Colonic mucosa (tissue), 4 donors: ENCODE data around the gene PLEK. TPM values are rescaled to one million over a fixed set of nuclear protein-coding genes. Genes with fewer than 3 reads are reported as not detected.

Source experiments
- DNase-seq: peaks from one replicate; pipeline ENCODE4 v3.0.0-alpha.2; 2020
- H3K27ac ChIP-seq: fragments of 200-600 bp; one replicate; pipeline ENCODE4 v1.8.0; 2021
- H3K27me3 ChIP-seq: fragments of 200-600 bp; one replicate; pipeline ENCODE4 v1.8.0; 2021
- H3K36me3 ChIP-seq: fragments of 200-600 bp; one replicate; pipeline ENCODE4 v1.8.0; 2021
- H3K4me1 ChIP-seq: fragments of 200-600 bp; one replicate; pipeline ENCODE4 v1.8.0; 2021; ENCODE audit warnings: mild to moderate bottlenecking
- H3K4me3 ChIP-seq: fragments of 200-600 bp; one replicate; pipeline ENCODE4 v1.8.0; 2021
- H3K9ac ChIP-seq, 2 donors: one replicate each; pipeline ENCODE4 v1.7.0; 2013; ENCODE audit warnings: control low read depth in 2 of 2, low read depth in 2 of 2, low read length in 2 of 2
- H3K9me3 ChIP-seq: fragments of 200-600 bp; one replicate; pipeline ENCODE4 v1.8.0; 2021
- intact Hi-C: fragments of 100-400 bp; cut with DNase I; formaldehyde crosslinking; loops from one replicate; pipeline ENCODE4 v1.14.1; 2022
- total RNA-seq, 2 donors: library from RNA; stranded (reverse); fragmentation: NEBNext Ultra II Directional in 1 of 2; extraction: Animal tissue kit (Norgen Biotek cat#: 25700) in 1 of 2; gene quantifications; one replicate each; pipeline ENCODE4 v1.2.1, GENCODE V29; 2021
- TF ChIP-seq, protein P1 (sequence below): fragments of 200-600 bp; IDR thresholded peaks from one replicate; pipeline ENCODE4 v1.8.0; 2022; ENCODE audit warnings: antibody characterized with exemption, mild to moderate bottlenecking
- donor health status: healthy.
- donor health status: DM: no; HTN: no; CAD: no.
- donor health status: DM: no; HTN: no; CAD: no.

The PLEK gene
- total RNA-seq, 2 donors from 2014 or later, result 2.6 to 5.1 TPM

GRCh38 chr2:68356599-68357239 is 8.4 kb upstream of the PLEK start:
- H3K27me3 ChIP-seq, result no peaks in the 10 kb centered on the region
- DNase-seq, result no peak
- H3K4me1 ChIP-seq, result no peaks in the 10 kb centered on the region
- TF ChIP-seq, protein P1, sequence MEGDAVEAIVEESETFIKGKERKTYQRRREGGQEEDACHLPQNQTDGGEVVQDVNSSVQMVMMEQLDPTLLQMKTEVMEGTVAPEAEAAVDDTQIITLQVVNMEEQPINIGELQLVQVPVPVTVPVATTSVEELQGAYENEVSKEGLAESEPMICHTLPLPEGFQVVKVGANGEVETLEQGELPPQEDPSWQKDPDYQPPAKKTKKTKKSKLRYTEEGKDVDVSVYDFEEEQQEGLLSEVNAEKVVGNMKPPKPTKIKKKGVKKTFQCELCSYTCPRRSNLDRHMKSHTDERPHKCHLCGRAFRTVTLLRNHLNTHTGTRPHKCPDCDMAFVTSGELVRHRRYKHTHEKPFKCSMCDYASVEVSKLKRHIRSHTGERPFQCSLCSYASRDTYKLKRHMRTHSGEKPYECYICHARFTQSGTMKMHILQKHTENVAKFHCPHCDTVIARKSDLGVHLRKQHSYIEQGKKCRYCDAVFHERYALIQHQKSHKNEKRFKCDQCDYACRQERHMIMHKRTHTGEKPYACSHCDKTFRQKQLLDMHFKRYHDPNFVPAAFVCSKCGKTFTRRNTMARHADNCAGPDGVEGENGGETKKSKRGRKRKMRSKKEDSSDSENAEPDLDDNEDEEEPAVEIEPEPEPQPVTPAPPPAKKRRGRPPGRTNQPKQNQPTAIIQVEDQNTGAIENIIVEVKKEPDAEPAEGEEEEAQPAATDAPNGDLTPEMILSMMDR, result no peak
- H3K36me3 ChIP-seq, result no peaks in the 10 kb centered on the region
- no peak overlapping the region for H3K27ac ChIP-seq
- no peak overlapping the region for H3K9ac ChIP-seq
- no peak overlapping the region for H3K4me3 ChIP-seq
- no peaks in the 10 kb centered on the region for H3K9me3 ChIP-seq
- intact Hi-C loops, result no loop called here

GRCh38 chr2:68357605-68358337 is 7.3 kb upstream of the PLEK start:
- no peak for DNase-seq
- Histone ChIP-seq H3K4me1 (no peaks in the 10 kb centered on the region), H3K9ac (no peak overlapping the region), H3K4me3 (no peak overlapping the region), H3K36me3 (no peaks in the 10 kb centered on the region), H3K27me3 (no peaks in the 10 kb centered on the region), H3K9me3 (no peaks in the 10 kb centered on the region), H3K27ac (no peak overlapping the region)
- intact Hi-C loops, result no loop called here
- TF ChIP-seq, protein P1, result no peak

DNA sequence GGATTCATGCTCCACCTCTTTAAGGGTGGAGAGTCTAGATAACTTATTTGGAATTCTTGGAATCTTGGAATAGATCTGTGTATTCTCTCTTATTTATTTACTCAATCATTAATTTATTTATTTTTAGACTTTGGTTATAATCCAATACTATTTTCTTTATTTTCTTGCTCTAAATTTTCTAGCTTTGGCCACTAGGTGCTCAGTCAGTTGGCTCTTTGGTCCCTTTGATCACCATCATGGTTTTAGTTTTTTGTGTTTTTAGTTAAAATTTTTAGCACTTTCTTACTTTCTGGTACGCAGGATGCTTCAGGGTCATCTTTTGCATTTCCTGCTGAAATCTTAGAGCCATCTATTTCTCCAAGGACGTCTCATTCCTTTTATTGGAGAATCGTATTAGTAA is 5.2 kb upstream of the PLEK start:
- TF ChIP-seq, protein P1, result no peak
- H3K36me3 ChIP-seq, result no peaks in the 10 kb centered on the region
- no peaks in the 10 kb centered on the region for H3K4me1 ChIP-seq
- H3K27me3 ChIP-seq, result no peaks in the 10 kb centered on the region
- DNase-seq, result no peak
- H3K4me3 ChIP-seq, result no peak overlapping the region
- no peak overlapping the region for H3K9ac ChIP-seq
- no peaks in the 10 kb centered on the region for H3K9me3 ChIP-seq
- intact Hi-C loops, result no loop called here
- H3K27ac ChIP-seq, result no peak overlapping the region

DNA sequence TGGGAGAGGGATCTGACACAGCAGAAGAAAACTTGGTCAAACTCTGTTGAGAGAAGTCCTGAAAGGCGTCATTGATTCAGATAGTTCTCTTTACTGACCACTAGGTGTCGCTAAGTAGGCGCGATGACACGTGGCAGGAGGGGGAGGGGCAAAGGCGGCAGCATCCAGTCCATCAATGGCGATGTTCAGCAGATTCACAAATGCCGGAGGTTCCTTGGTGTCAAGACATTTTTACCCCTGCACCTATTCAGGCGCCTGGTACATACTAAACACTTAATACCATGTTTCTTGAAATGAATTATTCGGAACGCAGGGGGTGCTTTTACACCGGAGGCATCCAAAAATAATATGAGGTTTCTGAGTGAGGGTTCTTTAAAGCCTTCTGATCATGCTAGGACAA is 3.0 kb upstream of the PLEK start:
- no peaks in the 10 kb centered on the region for H3K4me1 ChIP-seq
- no peaks in the 10 kb centered on the region for H3K9me3 ChIP-seq
- TF ChIP-seq, protein P1, result peak; percentile 70
- no peak overlapping the region for H3K27ac ChIP-seq
- no peaks in the 10 kb centered on the region for H3K36me3 ChIP-seq
- intact Hi-C loops, result no loop called here
- H3K27me3 ChIP-seq, result no peaks in the 10 kb centered on the region
- DNase-seq, result peak; percentile 73
- no peak overlapping the region for H3K4me3 ChIP-seq
- H3K9ac ChIP-seq, result no peak overlapping the region

DNA sequence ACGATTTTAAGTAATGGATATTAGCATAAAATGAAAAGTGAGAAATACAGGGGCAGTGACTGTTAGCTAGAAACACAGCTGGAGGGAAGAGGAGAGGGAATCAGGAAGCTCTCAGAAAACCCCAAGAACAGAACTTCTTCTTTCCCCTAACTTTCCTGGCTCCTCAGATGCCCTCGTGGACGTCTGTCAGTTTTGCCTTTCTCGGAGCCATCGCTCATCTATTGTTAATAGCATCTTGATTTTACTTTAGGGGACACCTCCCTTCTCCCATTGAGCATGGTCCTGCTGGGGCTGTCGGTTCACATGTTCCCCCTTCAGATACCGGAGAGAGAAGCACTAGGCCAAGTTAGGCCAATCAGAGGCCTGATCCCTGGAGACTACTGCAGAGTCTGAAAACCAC is 2.3 kb upstream of the PLEK start:
- H3K27ac ChIP-seq, result no peak overlapping the region
- intact Hi-C loops, result no loop called here

More for the DNA sequence above, 2.3 kb upstream of the PLEK start:
- no peak overlapping the region for H3K4me3 ChIP-seq
- H3K4me1 ChIP-seq, result no peaks in the 10 kb centered on the region
- no peaks in the 10 kb centered on the region for H3K36me3 ChIP-seq
- no peaks in the 10 kb centered on the region for H3K9me3 ChIP-seq
- no peak overlapping the region for H3K9ac ChIP-seq
- TF ChIP-seq, protein P1, result no peak
- H3K27me3 ChIP-seq, result no peaks in the 10 kb centered on the region
- DNase-seq, result no peak
